Neural cell (in vitro differentiated cells): ENCODE data around the gene MAP6.

Experiments
- CTCF ChIP-seq: fragments of 450-650 bp; IDR thresholded peaks from 2 replicates; pipeline ENCODE4 v1.5.1; 2014; ENCODE audit warnings: antibody characterized with exemption, mild to moderate bottlenecking, moderate library complexity; ENCODE audit not compliant: poor library complexity, severe bottlenecking
- EP300 ChIP-seq: fragments of 450-650 bp; conservative IDR thresholded peaks from 2 replicates; pipeline ENCODE4 v1.6.1; 2014; ENCODE audit warnings: antibody characterized with exemption, mild to moderate bottlenecking, moderate library complexity; ENCODE audit not compliant: poor library complexity, severe bottlenecking
- EZH2 ChIP-seq: fragments of 200-600, 300-800 bp; shearing (Covaris generic), sonication (generic); IDR thresholded peaks from 2 replicates; pipeline ENCODE4 v1.6.1; 2014; ENCODE audit warnings: antibody characterized with exemption, low read length, borderline replicate concordance, mild to moderate bottlenecking; ENCODE audit not compliant: insufficient read depth, poor library complexity, severe bottlenecking
- MXI1 ChIP-seq: fragments of 450-650 bp; conservative IDR thresholded peaks from 2 replicates; pipeline ENCODE4 v1.6.1; 2014; ENCODE audit warnings: antibody characterized with exemption, mild to moderate bottlenecking; ENCODE audit not compliant: poor library complexity, severe bottlenecking
- POLR2AphosphoS5 ChIP-seq: IDR thresholded peaks from 2 replicates; pipeline ENCODE4 v1.6.1; 2012
- RAD21 ChIP-seq: fragments of 450-650 bp; conservative IDR thresholded peaks from 2 replicates; pipeline ENCODE4 v1.6.1; 2014; ENCODE audit warnings: antibody characterized with exemption, mild to moderate bottlenecking, moderate library complexity
- REST ChIP-seq: IDR thresholded peaks from 2 replicates; pipeline ENCODE4 v1.6.1; 2012; ENCODE audit warnings: borderline replicate concordance
- SMC3 ChIP-seq: fragments of 450-650 bp; conservative IDR thresholded peaks from 2 replicates; pipeline ENCODE4 v1.6.1; 2014; ENCODE audit warnings: antibody characterized with exemption, mild to moderate bottlenecking, moderate library complexity; ENCODE audit not compliant: poor library complexity
- TAF1 ChIP-seq: IDR thresholded peaks from 2 replicates; pipeline ENCODE4 v1.6.1; 2012; ENCODE audit warnings: low read depth

- TF ChIP-seq CTCF (no peak), SMC3 (no peak), MXI1 (no peak), TAF1 (no peak), EZH2 (no peak), REST (no peak), POLR2AphosphoS5 (no peak), EP300 (no peak), RAD21 (no peak)
Observed at GRCh38 chr11:75632962-75633361, 35.9 kb downstream of the MAP6 start.
